IMR-90 (cell line): ENCODE measurements around the gene HIVEP1. TPM values are rescaled to one million over a fixed set of nuclear protein-coding genes. Genes with fewer than 3 reads are reported as not detected.

Source experiments
- ATAC-seq: fragments of 200-7000 bp; cut with Tn5 transposase; 2 replicates; pipeline ENCODE4 v1.9.1; 2020; ENCODE audit warnings: low read depth, mild to moderate bottlenecking, moderate library complexity
- BruUV-seq: library from RNA; stranded (reverse); fragments of 400-500 nt; replicated peaks from 2 replicates; lab custom pipeline; 2021; lab: Mats Ljungman, UMichigan
- CTCF ChIA-PET: fragments of 300-600 bp; formaldehyde crosslinking; extraction: SDS; loops from one replicate; lab custom pipeline; 2021; ENCODE audit warnings: antibody characterized with exemption; lab: Yijun Ruan, JAX
- POLR2A ChIA-PET: fragments of 300-600 bp; sonication (Branson Sonifier 250); formaldehyde crosslinking; loops from one replicate; lab custom pipeline; 2022; ENCODE audit warnings: antibody characterized with exemption; ENCODE audit not compliant: unreplicated experiment; lab: Charles Lee
- DNase-seq: peaks from one replicate; pipeline ENCODE4 v3.0.0; 2013
- H2AFZ ChIP-seq: replicated peaks from 2 replicates; pipeline ENCODE3; 2013; ENCODE audit warnings: low read length, mild to moderate bottlenecking; ENCODE audit not compliant: poor library complexity
- H2AK5ac ChIP-seq: 2 replicates; pipeline ENCODE4 v1.6.1; 2013; ENCODE audit warnings: low read depth, low read length, inconsistent platforms
- H2AK9ac ChIP-seq: replicated peaks from 2 replicates; pipeline ENCODE3; 2013; ENCODE audit warnings: mild to moderate bottlenecking, low read depth, low read length, moderate library complexity; ENCODE audit not compliant: poor library complexity
- H2BK120ac ChIP-seq: 2 replicates; pipeline ENCODE4 v1.6.1; 2013; ENCODE audit warnings: low read depth, low read length, inconsistent platforms
- H2BK15ac ChIP-seq: 3 replicates; pipeline ENCODE4 v1.6.1; 2013; ENCODE audit warnings: low read depth, low read length, inconsistent platforms
- H2BK20ac ChIP-seq: 2 replicates; pipeline ENCODE4 v1.6.1; 2013; ENCODE audit warnings: low read depth, mild to moderate bottlenecking, inconsistent platforms, low read length, moderate library complexity
- H2BK5ac ChIP-seq: 2 replicates; pipeline ENCODE4 v1.6.1; 2013; ENCODE audit warnings: mild to moderate bottlenecking, low read depth, low read length, inconsistent platforms; ENCODE audit not compliant: poor library complexity, severe bottlenecking
- H3K14ac ChIP-seq: replicated peaks from 2 replicates; pipeline ENCODE4 v1.6.1; 2013; ENCODE audit warnings: low read depth, low read length, inconsistent platforms
- H3K18ac ChIP-seq: 2 replicates; pipeline ENCODE4 v1.6.1; 2013; ENCODE audit warnings: low read depth, low read length, control low read depth
- H3K23ac ChIP-seq: 2 replicates; pipeline ENCODE4 v1.6.1; 2013; ENCODE audit warnings: low read depth, low read length, inconsistent platforms
- H3K27ac ChIP-seq: 2 replicates; pipeline ENCODE4 v1.5.1; 2013; ENCODE audit warnings: mild to moderate bottlenecking, control low read depth, low read length; ENCODE audit not compliant: insufficient read depth
- H3K27me3 ChIP-seq: 2 replicates; pipeline ENCODE4 v1.6.1; 2013; ENCODE audit warnings: low read length; ENCODE audit not compliant: control insufficient read depth, insufficient read depth
- H3K36me3 ChIP-seq: 2 replicates; pipeline ENCODE4 v1.6.1; 2013; ENCODE audit warnings: low read length, mixed read lengths; ENCODE audit not compliant: control insufficient read depth, insufficient read depth
- H3K4ac ChIP-seq: 2 replicates; pipeline ENCODE4 v1.6.1; 2013; ENCODE audit warnings: low read depth, low read length, inconsistent platforms
- H3K4me1 ChIP-seq: 2 replicates; pipeline ENCODE4 v1.6.1; 2013; ENCODE audit warnings: low read length, mixed read lengths; ENCODE audit not compliant: control insufficient read depth, insufficient read depth
- H3K4me2 ChIP-seq: 2 replicates; pipeline ENCODE4 v1.6.1; 2013; ENCODE audit warnings: low read depth, mild to moderate bottlenecking, control low read depth, low read length, moderate library complexity
- H3K4me3 ChIP-seq: 2 replicates; pipeline ENCODE4 v1.5.1; 2013; ENCODE audit warnings: low read depth, mild to moderate bottlenecking, control low read depth, low read length, moderate library complexity; ENCODE audit not compliant: insufficient read depth
- H3K56ac ChIP-seq: 2 replicates; pipeline ENCODE4 v1.6.1; 2013; ENCODE audit warnings: low read length, inconsistent platforms; ENCODE audit not compliant: insufficient read depth; ENCODE audit errors: extremely low read depth
- H3K79me1 ChIP-seq, 2 experiments: 2 replicates each; pipeline ENCODE4 v1.6.1; 2013; ENCODE audit warnings: low read length in 2 of 2, inconsistent platforms in 1 of 2, low read depth in 1 of 2
- H3K9ac ChIP-seq: 2 replicates; pipeline ENCODE4 v1.6.1; 2013; ENCODE audit warnings: low read depth, low read length, control low read depth
- H3K9me1 ChIP-seq: 2 replicates; pipeline ENCODE4 v1.6.1; 2013; ENCODE audit warnings: low read length, inconsistent platforms; ENCODE audit not compliant: insufficient read depth
- H3K9me3 ChIP-seq: 2 replicates; pipeline ENCODE4 v1.6.1; 2013; ENCODE audit warnings: low read length; ENCODE audit not compliant: control insufficient read depth, insufficient read depth
- H4K20me1 ChIP-seq: 2 replicates; pipeline ENCODE4 v1.6.1; 2013; ENCODE audit warnings: low read length, inconsistent platforms; ENCODE audit not compliant: insufficient read depth
- H4K5ac ChIP-seq: 2 replicates; pipeline ENCODE4 v1.6.1; 2013; ENCODE audit warnings: mild to moderate bottlenecking, low read depth, low read length, control low read depth
- H4K8ac ChIP-seq, 2 experiments: 2 replicates each; pipeline ENCODE4 v1.6.1; 2013; ENCODE audit warnings: low read depth in 2 of 2, low read length in 2 of 2, control low read depth in 1 of 2, inconsistent platforms in 1 of 2
- H4K91ac ChIP-seq: 2 replicates; pipeline ENCODE4 v1.6.1; 2013; ENCODE audit warnings: low read depth, low read length, inconsistent platforms; ENCODE audit not compliant: insufficient read depth
- CEBPB ChIP-seq: IDR thresholded peaks from 2 replicates; pipeline ENCODE4 v1.6.1; 2012; ENCODE audit warnings: low read depth, low read length, improper control_type of control experiment
- CTCF ChIP-seq: conservative IDR thresholded peaks from 2 replicates; pipeline ENCODE4 v1.5.1; 2012; ENCODE audit warnings: mild to moderate bottlenecking, low read depth, low read length, improper control_type of control experiment
- FOS ChIP-seq: fragments of 150-350 bp; IDR thresholded peaks from 2 replicates; pipeline ENCODE4 v1.6.1; 2016; ENCODE audit warnings: low read depth, low read length
- MAZ ChIP-seq: IDR thresholded peaks from 2 replicates; pipeline ENCODE4 v1.6.1; 2012; ENCODE audit warnings: low read depth, mild to moderate bottlenecking, low read length, improper control_type of control experiment, moderate library complexity, borderline replicate concordance
- MXI1 ChIP-seq: IDR thresholded peaks from 2 replicates; pipeline ENCODE4 v1.6.1; 2012; ENCODE audit warnings: low read depth, mild to moderate bottlenecking, low read length, moderate library complexity, borderline replicate concordance
- POLR2A ChIP-seq: IDR thresholded peaks from 2 replicates; pipeline ENCODE4 v1.6.1; 2012; ENCODE audit warnings: mild to moderate bottlenecking, low read depth, low read length
- RAD21 ChIP-seq: IDR thresholded peaks from 2 replicates; pipeline ENCODE4 v1.6.1; 2012; ENCODE audit warnings: low read length, improper control_type of control experiment
- RFX5 ChIP-seq: IDR thresholded peaks from 2 replicates; pipeline ENCODE4 v1.8.0; 2012; ENCODE audit warnings: low read depth, mild to moderate bottlenecking, low read length, moderate library complexity
- SMC3 ChIP-seq: fragments of 150-350 bp; IDR thresholded peaks from 2 replicates; pipeline ENCODE4 v1.6.1; 2016; ENCODE audit warnings: low read depth, mild to moderate bottlenecking, antibody characterized with exemption, low read length, moderate library complexity
- WGBS, 2 experiments: methylation state at CpG; one replicate each; pipeline versions ENCODE4 v1.1.5 to v1.1.7; 2013; ENCODE audit warnings: missing lambda C conversion rate in 2 of 2; ENCODE audit not compliant: insufficient read length in 1 of 2; ENCODE audit errors: extremely low coverage in 2 of 2; 5-methylcytosine and 5-hydroxymethylcytosine counted together
- dilution Hi-C: fragments of 300-500 bp; cut with HindIII; formaldehyde crosslinking; loops from one replicate; pipeline ENCODE4 v1.14.3; 2018; ENCODE audit warnings: low sequenced_read_pairs; ENCODE audit not compliant: unreplicated experiment
- in situ Hi-C: fragments of 300-500 bp; cut with MboI; formaldehyde crosslinking; loops from 3 replicates; pipeline ENCODE4 v1.14.3; 2019; ENCODE audit warnings: low sequenced_read_pairs, inconsistent platforms, mixed read lengths
- intact Hi-C: fragments of 100-400 bp; cut with micrococcal nuclease; formaldehyde crosslinking; loops from 2 replicates; pipeline ENCODE4 v1.10.0; 2022
- polyA plus RNA-seq, 3 experiments: library from polyadenylated mRNA; depleted of rRNA; stranded (reverse); fragments of >200 nt; gene quantifications; 2 replicates each; pipeline ENCODE4 v1.2.3, GENCODE V29; 2012; ENCODE audit warnings: low replicate concordance in 1 of 3
- total RNA-seq: library from RNA; depleted of rRNA; stranded (reverse); fragments of >200 nt; gene quantifications from 2 replicates; pipeline ENCODE4 v1.2.3, GENCODE V29; 2012

HIVEP1 gene
- total and polyA plus RNA-seq, 2 of the 4 experiments (the other 2 are of a cell fraction) = 13.0 to 17.2 TPM

DNA sequence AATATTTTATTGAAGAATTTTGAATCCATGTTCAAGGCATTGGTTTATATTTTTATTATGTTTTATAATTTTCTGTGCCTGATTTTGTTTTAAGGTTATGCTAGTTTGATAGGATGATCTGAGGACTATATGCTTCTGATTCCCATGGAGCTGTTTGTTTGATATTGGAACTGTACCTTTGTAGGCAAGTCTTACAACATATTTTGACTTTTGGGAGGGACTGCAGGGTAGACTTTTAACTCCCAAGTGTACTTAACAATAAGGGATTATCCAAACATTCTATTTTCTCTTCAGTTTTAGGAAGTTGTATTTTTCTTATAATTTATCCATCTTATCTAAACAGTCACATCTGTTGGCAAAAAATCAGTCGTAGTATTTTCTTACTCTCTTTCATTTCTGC lies 82.6 kb downstream of the HIVEP1 start:
- Histone ChIP-seq H3K27me3 (no peaks in the 10 kb centered on the region), H2AK5ac (no peak overlapping the region), H4K8ac (no peak overlapping the region), H2AFZ (no peak overlapping the region), H3K9me1 (peaks cover 6% of the 10 kb centered on the region; the same call in 1 of the 2 replicates), H2BK5ac (no peak overlapping the region), H3K4ac (no peak overlapping the region), H3K4me1 (peaks cover 5% of the 10 kb centered on the region), H3K9ac (no peak overlapping the region), H3K36me3 (peaks cover 5% of the 10 kb centered on the region), H3K27ac (no peak overlapping the region), H2BK120ac (no peak overlapping the region), H3K56ac (no peak overlapping the region), H3K4me2 (peak overlapping the region; percentile 51; the same call in 1 of the 2 replicates), H3K9me3 (no peaks in the 10 kb centered on the region), H4K91ac (no peak overlapping the region), H3K18ac (no peak overlapping the region), H3K14ac (no peak overlapping the region), H2AK9ac (no peak overlapping the region), H3K79me1 (peaks cover 5 to 10% of the 10 kb centered on the region in 2 experiments; a peak in 3 of 4 replicates), H4K20me1 (no peaks in the 10 kb centered on the region), H3K23ac (no peak overlapping the region), H2BK15ac (no peak overlapping the region), H4K5ac (no peak overlapping the region), H2BK20ac (no peak overlapping the region), H3K4me3 (no peak overlapping the region)
- no CpG with 5 or more reads among the region's 1 CpG for WGBS, 2 experiments
- in situ Hi-C loops (no loop called here), intact Hi-C loops (no loop called here), dilution Hi-C loops (no loop called here)
- TF ChIP-seq CEBPB (no peak), CTCF (no peak), SMC3 (no peak), FOS (no peak), POLR2A (no peak), RFX5 (no peak), MAZ (no peak), RAD21 (no peak), MXI1 (no peak)
- DNase-seq (no peak), ATAC-seq (no peak)
- ChIA-PET CTCF (no interaction called here), POLR2A (no interaction called here)
- BruUV-seq = no TSS peak
